Stimulated activated CD8-positive, alpha-beta memory T cell treated with anti-CD3 and anti-CD28 coated beads, Interleukin-7, amount 100 ng/mL, for 1 hour (primary cell): ENCODE results near the gene STN1.

ENCODE experiments used
- DNase-seq, 2 donors: peaks; one replicate each; pipeline ENCODE4 v3.0.0-alpha.2; 2020; ENCODE audit warnings: low read depth in 2 of 2

The STN1 gene, protein sequence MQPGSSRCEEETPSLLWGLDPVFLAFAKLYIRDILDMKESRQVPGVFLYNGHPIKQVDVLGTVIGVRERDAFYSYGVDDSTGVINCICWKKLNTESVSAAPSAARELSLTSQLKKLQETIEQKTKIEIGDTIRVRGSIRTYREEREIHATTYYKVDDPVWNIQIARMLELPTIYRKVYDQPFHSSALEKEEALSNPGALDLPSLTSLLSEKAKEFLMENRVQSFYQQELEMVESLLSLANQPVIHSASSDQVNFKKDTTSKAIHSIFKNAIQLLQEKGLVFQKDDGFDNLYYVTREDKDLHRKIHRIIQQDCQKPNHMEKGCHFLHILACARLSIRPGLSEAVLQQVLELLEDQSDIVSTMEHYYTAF

GRCh38 chr10:103918053-103918846 is at the start of gene STN1:
Gene STN1, minus strand, starts transcription at chr10:103918184. Its CDS starts 590 bp downstream, at chr10:103917594.
- peak; percentile 85 to 89 for DNase-seq

- no peak for DNase-seq
These were observed 49.6 kb upstream of the STN1 start for GRCh38 chr10:103967448-103968071.

DNA sequence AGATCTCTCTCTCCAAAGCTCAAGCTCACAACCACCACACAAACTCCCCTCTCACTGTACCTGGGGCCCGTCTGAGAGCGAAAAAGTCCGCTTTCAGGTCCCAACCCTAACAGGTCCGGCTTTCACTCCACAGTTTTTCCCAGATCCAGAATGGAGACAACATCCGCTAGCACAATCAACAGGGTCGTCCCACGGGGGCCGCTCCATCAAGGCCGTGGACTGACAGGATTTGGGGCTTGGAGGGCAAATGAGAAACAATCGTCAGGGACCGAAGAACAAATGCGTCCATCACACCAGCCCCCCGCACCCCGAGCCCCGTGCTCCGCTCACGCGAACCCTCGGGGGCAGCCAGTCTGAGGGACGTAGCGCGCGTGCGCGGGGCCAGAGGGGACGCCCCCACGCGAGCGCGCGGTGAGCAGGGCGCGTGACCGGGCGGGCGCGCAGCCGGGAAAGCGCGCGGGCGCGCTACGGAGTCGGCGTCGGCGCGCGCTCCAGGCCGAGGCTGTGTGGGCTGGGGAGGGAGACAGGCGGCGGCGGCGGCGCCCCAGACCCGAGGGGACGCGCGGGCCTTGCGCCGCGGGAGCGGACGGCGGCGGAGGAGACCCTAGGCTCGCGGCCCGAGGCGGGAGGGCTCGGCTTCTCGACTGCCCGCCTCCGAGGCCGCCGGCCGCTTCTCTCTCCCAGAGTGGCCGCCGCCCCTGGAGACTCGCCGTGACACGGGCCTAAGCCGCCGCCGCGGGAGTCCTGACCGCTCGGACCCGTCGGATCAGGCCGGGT is 48.9 kb upstream of the STN1 start, which contains the start of gene SLK:
SLK (plus strand) TSS at position 470 of the 777 bp plus-strand sequence. CDS start 606 bp downstream, outside the sequence.
- DNase-seq = peak; percentile 61 to 64

DNA sequence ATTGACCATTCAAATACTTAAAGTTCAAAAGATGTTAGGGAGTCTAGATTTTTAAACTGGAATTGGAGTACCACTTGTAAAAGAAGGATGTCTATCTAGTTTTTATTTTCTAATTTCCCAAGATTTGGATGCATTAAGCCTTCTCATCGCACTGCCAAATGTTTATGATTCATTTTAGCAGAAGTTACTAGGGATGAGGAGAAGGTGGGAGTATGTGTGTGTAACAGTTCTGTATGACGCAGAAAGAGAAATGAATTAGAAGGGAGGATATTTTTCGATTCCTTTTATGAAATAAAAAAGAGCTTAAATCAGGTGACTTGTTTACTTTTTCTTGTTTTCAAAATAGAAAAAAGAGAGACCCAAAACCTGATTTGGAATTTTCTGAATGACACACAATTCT is 42.1 kb upstream of the STN1 start:
- DNase-seq = no peak

DNA sequence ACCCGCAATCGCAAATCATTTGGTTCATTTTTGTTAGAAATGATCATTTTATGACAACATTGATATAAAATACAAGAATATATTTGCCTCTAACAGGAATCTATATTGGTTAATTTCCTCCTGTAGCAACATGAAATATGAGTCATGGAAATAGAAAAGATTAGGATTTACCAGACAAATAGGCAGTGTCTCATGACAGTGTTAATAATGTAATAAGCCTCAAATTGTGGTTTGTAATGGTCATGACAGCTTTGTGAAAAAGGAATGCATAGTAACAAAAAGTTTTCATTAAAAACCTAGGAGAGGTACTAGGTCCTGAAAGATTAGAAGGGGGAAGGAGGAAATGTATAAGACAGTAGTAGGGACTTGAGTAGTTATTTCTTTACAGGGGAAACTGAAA is 41.0 kb upstream of the STN1 start:
- no peak for DNase-seq

DNA sequence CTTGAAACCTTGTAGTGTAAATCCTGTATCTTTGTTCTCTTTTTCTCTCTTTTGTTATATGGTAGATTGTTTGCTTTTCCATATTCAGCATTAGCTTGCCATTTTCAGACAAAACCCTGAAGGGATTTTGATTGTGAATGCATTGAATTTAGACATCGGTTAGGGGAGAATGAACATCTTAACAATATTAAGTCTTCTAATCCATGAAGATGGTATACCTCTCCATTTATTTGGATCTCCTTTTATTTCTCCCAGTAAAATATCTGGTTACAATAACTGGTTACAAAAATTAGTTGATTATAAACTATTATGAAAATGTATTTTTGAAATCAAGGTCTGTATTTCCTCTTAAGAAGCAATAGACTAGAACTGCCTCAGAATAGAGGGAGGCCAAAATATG is 36.6 kb upstream of the STN1 start:
- no peak for DNase-seq

GRCh38 chr10:103951942-103952341 is 34.0 kb upstream of the STN1 start:
- no peak for DNase-seq

GRCh38 chr10:103951183-103951582 is 33.2 kb upstream of the STN1 start:
- DNase-seq = no peak

GRCh38 chr10:103949728-103950127 is 31.7 kb upstream of the STN1 start:
- DNase-seq = no peak

DNA sequence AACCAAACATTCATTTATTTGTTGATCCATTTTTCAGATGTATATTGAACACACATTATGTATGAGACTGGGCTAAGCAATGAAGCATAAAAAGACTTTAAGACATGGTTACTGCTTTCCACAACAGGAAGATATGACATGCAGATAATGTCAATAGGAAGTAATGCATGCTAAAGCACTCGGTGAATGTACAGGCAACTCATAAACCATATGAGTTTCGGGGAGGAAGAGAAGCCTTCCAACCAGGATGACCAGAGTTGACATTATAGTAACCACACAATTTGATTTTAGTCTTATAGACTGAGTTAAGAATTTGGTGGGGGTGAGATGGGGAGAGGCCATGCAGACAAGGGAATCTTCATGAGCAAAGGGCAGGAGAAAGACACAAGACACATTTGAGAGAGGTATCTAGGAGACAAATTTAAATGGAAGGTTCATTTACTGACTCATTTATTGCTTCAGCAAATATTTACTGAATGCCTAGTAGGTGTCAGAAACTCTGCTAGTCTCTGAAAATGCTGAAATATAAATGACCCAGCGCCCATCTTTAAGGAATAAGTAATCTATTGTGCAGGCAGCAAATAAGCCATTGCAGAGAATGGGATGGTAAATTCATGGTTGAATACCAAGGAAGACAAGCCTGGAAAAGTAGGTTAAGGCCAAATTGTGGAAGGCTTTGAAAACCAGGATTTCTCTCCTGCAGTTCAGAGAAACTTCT is 30.0 kb upstream of the STN1 start:
- no peak for DNase-seq

DNA sequence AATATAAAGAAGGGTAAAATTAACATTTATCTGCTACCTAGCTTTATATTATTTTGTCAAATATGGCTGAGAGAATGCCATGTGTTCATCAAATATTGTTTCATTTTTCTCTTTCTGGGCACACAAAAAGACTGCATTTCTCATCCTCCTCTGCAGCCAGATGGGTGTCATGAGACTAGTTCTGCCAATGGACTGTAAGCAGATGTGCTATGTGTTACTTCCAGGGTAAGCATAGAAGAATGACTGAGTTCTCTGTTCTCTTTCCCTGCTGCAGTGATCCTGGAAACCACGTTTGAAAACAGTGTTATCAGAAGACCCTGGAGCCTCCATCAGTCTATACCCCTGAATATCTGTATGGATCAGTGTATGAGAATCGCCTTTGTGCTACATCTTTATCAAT is 24.9 kb upstream of the STN1 start:
- no peak for DNase-seq

DNA sequence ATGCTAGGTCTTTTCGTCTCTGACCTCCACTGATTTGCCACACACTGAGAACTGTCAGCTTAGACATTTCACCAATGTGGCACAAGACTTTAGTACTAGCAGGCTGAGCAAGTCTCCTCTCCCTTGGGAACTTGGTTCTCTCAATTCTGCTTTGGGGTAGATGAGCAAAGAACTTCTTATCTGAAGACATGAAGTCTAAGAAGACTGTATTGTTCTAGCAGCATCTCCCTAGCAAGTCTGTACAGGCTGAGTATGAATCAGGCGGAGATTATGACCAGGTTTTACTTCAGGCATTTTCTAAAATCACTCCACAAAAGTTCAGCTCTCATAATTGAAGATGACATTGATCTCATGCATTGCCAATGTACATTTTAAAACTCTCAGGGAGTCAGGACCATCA is 23.8 kb upstream of the STN1 start:
- DNase-seq = no peak

DNA sequence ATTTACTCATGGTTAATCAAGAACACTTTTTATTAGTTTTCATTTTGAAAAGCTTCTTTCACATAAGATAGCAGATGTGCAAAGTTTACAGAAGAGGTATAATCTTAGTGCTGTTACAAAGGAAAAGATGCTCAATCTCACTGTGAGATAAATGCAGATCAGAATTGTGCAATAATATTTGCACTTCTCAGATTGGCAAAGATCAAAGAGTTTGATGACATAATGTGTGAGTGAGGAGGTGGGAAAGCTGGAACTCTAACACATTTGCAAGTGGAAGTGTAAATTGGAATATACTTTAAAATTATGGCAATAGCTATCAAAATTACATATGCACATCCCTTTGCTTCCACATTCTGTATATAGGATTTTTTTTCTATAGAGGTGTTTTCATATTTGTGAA is 21.5 kb upstream of the STN1 start:
- no peak for DNase-seq

- no peak for DNase-seq
These were observed 18.0 kb upstream of the STN1 start for GRCh38 chr10:103936022-103936421.

DNA sequence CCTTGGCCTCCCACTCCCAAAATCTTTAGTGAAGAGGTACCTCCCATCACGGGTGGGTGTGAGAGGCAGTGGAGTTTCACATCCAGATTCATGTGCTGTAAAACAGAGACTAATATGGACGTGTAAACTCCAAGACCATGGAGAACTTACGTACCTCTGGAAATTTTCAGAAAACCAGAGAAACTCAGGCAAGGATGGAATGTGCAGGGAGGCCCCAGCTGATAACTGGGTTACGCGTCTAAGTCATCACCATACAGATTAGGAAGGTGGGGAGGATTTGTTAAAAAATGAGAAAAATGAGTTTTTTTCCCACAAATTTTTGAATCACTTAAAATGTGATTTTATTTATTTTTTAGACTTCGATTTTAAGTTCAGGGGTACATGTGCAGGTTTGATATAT is 16.3 kb upstream of the STN1 start:
- DNase-seq = no peak

DNA sequence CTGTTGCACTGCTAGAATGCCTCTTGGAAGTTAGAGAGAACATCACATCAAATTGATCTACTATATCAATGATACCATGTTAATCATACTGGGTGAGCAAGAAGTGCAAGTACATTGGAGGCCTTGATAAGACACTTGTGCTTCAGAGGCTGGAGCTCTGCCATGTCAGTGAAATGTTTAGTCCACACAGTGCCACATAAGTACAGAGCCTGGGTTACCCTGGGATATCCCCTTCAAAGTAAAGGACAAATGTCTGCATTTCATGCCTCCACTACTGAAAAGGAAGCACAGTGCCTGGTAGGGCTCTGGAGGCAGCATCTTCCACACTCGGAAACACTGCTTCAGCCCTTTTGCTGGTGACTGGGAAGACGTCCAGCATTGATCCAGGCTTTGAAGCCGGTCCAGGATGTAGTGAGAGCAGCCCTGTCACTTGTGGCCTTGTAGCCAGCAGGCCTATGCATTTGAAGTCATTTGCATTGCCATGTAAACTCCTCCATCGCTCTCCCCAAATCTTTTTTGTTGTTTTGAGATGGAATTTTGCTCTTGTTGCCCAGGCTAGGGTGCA is 15.7 kb upstream of the STN1 start:
- no peak for DNase-seq

DNA sequence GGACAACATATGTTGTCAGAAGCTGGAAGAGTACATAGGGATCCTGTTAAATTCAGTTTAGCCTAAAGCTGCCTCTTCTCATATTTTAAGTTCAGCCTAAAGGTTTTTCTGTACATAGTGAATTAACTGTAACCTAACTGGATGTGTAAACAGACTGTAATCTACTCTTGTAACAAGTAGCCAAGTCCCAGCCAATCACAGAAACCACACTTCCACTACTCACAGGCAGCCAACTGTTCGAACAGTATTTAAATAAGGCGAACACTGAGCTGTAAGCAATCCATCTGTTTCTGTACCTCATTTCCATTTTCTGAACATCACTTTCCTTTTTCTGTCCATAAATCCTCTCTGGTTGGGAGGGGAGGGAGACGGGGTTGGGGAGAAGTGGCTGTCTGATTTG is 15.0 kb upstream of the STN1 start:
- DNase-seq = no peak

DNA sequence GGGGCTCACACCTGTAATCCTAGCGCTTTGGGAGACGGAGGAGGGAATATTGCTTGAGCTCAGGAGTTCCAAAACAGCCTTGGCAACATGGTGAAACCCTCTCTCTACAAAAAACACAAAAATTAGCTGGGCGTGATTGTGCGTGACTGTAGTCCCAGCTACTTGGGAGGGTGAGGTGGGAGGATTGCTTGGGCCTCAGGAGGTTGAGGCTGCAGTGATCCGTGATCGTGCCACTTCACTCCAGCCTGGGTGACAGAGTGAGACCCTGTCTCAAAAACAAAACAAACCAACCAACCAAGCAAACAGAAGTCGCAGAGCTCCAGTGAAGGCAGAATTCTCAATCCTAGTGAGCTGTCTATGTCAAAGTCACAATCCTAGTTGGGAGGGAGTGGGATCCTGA is 14.3 kb upstream of the STN1 start:
- no peak for DNase-seq

DNA sequence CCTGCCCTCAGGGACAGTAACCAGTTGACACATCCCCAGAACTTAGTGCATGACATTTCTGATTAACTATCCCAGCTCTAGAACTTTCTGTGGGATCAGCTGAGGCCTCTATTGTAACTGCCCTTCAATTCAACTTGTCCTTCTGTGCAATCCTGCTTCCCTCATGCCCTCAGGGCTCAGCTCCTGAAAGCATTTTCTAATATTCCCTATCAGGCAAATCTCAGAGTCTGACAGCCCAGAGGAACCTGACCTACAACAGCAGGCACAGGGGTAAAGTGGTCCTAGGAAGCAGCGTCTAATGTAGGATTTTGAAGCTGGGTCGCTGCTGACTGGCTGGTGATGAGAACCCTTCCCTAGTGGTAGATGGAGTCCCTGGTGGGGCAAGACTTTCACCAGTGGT is 13.6 kb upstream of the STN1 start:
- no peak for DNase-seq

DNA sequence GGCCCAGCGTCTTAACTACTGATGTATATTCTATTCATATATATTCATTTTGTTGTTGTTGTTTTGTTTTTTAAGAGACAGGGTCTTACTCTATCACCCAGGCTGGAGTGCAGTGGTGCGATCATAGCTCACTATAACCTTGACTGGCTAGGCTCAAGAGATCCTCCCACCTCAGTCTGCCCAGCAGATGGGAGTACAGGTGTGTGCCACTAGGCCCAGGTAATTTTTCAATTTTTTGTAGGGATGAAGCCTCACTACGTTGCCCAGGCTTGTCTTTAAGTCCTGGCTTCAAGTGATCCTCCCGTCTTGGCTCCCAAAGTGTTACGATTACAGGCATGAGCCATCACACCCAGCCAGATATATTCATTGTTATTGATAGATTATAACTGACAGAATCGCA is 12.9 kb upstream of the STN1 start:
- no peak for DNase-seq

DNA sequence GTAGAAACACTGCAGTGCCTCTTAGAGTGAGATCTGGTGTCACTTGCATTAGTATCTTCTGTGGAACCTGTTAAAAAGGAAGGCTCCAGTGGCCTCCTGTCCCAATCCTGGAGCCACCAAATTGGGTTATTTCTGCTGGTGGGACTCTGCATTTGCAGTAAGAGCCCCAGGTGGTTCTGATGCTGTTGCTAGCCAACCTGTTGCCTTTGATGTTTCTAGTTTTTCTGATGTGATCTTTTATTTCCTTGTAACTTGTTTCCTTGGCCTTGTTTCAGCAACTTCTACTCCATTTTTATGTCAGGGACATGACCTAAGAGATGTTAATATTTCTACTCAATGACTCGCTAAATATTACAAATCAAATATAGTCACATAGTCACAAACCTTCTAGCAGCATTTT is 12.5 kb upstream of the STN1 start:
- no peak for DNase-seq
